IPS DF 19.7 (cell line): ENCODE results near the gene SLC2A4RG.

Experiments
- DNase-seq: peaks from one replicate; pipeline ENCODE4 v3.0.0-alpha.2; 2013; ENCODE audit warnings: low read depth, low spot score

Gene SLC2A4RG

GRCh38 chr20:63739130-63740069, at the start of gene SLC2A4RG:
SLC2A4RG (plus strand) TSS chr20:63739776; CDS start chr20:63739913, 137 bp downstream.
- no peak for DNase-seq

DNA sequence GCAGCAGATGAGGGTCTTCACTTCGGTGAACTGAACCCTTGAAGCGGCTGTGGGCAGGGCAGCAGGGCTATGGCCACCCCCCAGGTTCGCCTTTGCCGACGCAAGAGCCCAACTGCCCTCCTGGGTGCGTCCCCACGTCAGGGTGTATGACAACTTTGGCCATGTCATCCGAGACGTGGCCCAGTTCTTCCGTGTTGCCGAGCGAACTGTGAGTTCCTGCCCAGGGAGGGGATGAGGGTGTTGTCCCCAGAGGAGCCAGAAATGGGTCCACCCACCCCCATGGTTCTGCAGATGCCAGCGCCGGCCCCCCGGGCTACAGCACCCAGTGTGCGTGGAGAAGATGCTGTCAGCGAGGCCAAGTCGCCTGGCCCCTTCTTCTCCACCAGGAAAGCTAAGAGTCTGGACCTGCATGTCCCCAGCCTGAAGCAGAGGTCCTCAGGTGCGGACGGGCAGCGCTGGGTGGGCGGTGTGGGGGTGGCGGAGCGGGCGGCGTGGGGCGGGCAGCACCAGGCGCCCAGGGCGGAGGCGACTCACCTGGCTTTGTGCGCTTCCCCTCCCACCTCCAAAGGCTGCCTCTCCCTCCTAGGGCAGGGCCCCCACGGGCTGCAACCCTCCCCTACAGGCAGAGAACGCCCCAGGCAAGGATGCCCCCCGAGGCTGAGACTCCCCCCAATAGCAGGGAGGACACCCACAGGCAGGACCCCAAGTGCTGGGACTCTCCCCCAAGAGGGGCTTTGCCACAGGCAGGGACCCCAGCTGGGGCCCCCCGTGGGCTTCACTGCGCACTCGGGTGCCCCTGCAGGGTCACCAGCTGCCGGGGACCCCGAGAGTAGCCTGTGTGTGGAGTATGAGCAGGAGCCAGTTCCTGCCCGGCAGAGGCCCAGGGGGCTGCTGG, 49.3 kb upstream of the SLC2A4RG start:
- no peak for DNase-seq

- no peak for DNase-seq
Observed at GRCh38 chr20:63690898-63691710, 48.5 kb upstream of the SLC2A4RG start.

GRCh38 chr20:63691711-63692435, 47.7 kb upstream of the SLC2A4RG start:
- no peak for DNase-seq

DNA sequence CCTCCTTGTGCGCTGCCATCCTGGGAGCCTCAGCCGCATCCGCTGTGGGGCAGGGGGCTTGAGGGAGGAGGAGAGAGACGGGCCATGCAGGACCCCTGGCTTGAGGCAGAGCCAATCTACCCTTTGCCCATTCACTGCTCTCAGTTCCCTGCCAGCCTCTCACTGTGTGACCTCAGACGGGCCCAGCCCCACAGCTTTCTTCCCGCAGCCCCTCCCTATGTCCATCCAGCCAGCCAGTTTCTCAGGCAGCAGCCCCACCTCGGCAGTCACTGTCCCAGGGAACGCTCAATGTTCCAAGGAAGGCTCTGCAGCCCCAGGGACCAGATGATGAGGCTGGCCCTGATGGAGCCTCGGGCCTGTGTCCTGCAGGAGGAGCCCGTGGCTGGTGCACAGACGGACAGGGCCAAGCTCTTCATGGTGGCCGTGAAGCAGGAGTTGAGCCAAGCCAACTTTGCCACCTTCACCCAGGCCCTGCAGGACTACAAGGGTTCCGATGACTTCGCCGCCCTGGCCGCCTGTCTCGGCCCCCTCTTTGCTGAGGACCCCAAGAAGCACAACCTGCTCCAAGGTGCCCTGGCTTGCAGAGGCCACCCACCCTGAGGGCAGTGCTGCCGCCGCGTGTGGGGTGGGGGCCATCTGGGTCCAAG, 47.0 kb upstream of the SLC2A4RG start:
- DNase-seq = no peak

DNA sequence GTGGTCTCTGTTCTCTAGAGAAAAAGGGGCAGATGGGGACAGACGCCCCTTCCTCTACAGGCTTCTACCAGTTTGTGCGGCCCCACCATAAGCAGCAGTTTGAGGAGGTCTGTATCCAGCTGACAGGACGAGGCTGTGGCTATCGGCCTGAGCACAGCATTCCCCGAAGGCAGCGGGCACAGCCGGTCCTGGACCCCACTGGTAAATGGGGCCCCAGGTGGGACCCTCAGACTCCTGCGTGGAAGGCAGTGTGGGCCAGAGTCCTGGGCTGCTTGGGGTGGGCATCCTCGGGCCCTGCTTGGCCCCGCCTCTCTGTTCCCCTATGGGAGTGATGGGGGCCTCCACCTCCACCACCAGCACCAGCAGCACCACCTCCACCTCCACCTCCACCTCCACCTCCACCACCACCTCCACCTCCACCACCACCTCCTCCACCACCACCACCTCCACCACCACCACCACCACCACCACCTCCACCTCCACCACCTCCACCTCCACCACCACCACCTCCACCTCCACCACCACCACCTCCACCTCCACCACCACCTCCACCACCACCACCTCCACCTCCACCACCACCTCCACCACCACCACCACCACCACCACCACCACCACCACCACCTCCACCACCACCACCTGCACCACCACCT, 46.4 kb upstream of the SLC2A4RG start:
- DNase-seq = no peak

GRCh38 chr20:63693733-63694583, 45.6 kb upstream of the SLC2A4RG start:
- no peak for DNase-seq

DNA sequence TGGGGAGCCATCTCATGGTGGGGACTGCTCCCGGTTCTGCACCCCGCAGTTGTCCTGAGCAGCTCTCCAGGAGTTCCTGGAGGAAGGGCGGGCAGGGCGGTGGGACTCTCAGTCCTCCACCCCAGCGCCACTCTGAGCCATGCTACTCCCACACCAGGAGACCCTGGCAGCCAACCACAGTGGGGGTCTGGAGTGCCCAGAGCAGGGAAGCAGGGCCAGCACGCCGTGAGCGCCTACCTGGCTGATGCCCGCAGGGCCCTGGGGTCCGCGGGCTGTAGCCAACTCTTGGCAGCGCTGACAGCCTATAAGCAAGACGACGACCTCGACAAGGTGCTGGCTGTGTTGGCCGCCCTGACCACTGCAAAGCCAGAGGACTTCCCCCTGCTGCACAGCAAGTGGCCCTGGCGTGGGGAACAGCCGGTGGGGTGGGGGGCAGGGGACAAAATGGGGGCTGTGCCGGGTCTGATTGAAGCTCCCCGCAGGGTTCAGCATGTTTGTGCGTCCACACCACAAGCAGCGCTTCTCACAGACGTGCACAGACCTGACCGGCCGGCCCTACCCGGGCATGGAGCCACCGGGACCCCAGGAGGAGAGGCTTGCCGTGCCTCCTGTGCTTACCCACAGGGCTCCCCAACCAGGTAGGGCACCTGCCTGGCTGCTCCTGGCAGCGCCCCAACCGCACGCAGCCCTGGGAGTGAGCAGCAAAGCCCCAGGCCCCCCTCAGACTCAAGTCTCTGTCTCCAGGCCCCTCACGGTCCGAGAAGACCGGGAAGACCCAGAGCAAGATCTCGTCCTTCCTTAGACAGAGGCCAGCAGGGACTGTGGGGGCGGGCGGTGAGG, 44.8 kb upstream of the SLC2A4RG start:
- DNase-seq = no peak

- no peak for DNase-seq
Observed at GRCh38 chr20:63695424-63696305, 43.9 kb upstream of the SLC2A4RG start.

GRCh38 chr20:63696306-63696627, 43.3 kb upstream of the SLC2A4RG start:
- no peak for DNase-seq

DNA sequence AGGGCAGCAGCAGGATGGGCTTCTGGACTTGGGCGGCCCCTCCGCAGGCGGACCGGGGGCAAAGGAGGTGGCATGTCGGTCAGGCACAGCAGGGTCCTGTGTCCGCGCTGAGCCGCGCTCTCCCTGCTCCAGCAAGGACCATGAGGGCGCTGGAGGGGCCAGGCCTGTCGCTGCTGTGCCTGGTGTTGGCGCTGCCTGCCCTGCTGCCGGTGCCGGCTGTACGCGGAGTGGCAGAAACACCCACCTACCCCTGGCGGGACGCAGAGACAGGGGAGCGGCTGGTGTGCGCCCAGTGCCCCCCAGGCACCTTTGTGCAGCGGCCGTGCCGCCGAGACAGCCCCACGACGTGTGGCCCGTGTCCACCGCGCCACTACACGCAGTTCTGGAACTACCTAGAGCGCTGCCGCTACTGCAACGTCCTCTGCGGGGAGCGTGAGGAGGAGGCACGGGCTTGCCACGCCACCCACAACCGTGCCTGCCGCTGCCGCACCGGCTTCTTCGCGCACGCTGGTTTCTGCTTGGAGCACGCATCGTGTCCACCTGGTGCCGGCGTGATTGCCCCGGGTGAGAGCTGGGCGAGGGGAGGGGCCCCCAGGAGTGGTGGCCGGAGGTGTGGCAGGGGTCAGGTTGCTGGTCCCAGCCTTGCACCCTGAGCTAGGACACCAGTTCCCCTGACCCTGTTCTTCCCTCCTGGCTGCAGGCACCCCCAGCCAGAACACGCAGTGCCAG, 42.8 kb upstream of the SLC2A4RG start, which contains the start of gene TNFRSF6B:
TNFRSF6B (plus strand) TSS at position 25 of the 729 bp plus-strand sequence; CDS start at position 141, 116 bp downstream.
- DNase-seq = no peak

DNA sequence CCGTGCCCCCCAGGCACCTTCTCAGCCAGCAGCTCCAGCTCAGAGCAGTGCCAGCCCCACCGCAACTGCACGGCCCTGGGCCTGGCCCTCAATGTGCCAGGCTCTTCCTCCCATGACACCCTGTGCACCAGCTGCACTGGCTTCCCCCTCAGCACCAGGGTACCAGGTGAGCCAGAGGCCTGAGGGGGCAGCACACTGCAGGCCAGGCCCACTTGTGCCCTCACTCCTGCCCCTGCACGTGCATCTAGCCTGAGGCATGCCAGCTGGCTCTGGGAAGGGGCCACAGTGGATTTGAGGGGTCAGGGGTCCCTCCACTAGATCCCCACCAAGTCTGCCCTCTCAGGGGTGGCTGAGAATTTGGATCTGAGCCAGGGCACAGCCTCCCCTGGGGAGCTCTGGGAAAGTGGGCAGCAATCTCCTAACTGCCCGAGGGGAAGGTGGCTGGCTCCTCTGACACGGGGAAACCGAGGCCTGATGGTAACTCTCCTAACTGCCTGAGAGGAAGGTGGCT, 42.2 kb upstream of the SLC2A4RG start:
- no peak for DNase-seq

DNA sequence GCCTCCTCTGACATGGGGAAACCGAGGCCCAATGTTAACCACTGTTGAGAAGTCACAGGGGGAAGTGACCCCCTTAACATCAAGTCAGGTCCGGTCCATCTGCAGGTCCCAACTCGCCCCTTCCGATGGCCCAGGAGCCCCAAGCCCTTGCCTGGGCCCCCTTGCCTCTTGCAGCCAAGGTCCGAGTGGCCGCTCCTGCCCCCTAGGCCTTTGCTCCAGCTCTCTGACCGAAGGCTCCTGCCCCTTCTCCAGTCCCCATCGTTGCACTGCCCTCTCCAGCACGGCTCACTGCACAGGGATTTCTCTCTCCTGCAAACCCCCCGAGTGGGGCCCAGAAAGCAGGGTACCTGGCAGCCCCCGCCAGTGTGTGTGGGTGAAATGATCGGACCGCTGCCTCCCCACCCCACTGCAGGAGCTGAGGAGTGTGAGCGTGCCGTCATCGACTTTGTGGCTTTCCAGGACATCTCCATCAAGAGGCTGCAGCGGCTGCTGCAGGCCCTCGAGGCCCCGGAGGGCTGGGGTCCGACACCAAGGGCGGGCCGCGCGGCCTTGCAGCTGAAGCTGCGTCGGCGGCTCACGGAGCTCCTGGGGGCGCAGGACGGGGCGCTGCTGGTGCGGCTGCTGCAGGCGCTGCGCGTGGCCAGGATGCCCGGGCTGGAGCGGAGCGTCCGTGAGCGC, 41.6 kb upstream of the SLC2A4RG start:
- no peak for DNase-seq

DNA sequence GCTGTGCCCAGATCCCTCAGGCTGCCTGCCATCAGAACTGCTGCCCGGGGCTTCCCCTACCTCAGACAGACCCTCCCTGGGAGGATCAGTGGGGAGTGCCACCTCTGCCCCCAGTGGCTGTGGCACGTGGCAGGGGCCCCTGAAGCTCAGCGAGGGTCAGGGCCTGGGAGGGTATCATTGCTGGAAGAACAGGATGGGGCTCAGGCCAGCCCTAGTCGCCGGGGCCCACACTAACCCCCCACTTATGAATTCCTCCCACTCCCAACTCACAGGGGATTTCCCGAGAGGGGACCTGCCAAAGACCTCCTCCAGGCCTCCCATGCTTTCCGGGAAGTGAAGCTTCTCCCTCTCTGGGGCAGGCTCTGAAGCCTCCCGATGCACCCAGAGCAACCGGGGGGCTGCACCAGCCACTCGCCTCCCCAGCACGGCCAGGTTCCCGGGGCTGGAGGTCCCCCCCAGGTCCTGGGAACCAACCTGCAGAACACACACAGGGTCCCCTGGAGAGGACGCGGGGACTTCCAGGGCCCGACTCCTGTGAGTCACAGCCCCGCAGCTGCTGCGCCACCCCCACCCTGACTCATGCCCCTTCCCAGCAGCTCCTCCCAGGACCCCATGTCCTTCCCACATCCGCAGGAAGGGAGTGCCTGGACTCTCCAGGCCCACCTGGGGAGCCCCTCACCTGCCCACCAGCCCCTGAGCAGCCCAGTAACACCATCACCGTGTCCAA, 40.7 kb upstream of the SLC2A4RG start:
- no peak for DNase-seq
